IMR-90 (cell line): ENCODE measurements around the gene PPP5C. TPM values are rescaled to one million over a fixed set of nuclear protein-coding genes. Genes with fewer than 3 reads are reported as not detected.

Source experiments
- ATAC-seq: fragments of 200-7000 bp; cut with Tn5 transposase; 2 replicates; pipeline ENCODE4 v1.9.1; 2020; ENCODE audit warnings: low read depth, mild to moderate bottlenecking, moderate library complexity
- BruUV-seq: library from RNA; stranded (reverse); fragments of 400-500 nt; replicated peaks from 2 replicates; lab custom pipeline; 2021; lab: Mats Ljungman, UMichigan
- CTCF ChIA-PET: fragments of 300-600 bp; formaldehyde crosslinking; extraction: SDS; loops from one replicate; lab custom pipeline; 2021; ENCODE audit warnings: antibody characterized with exemption; lab: Yijun Ruan, JAX
- POLR2A ChIA-PET: fragments of 300-600 bp; sonication (Branson Sonifier 250); formaldehyde crosslinking; loops from one replicate; lab custom pipeline; 2022; ENCODE audit warnings: antibody characterized with exemption; ENCODE audit not compliant: unreplicated experiment; lab: Charles Lee
- DNase-seq: peaks from one replicate; pipeline ENCODE4 v3.0.0; 2013
- H2AFZ ChIP-seq: replicated peaks from 2 replicates; pipeline ENCODE3; 2013; ENCODE audit warnings: low read length, mild to moderate bottlenecking; ENCODE audit not compliant: poor library complexity
- H2AK5ac ChIP-seq: 2 replicates; pipeline ENCODE4 v1.6.1; 2013; ENCODE audit warnings: low read depth, low read length, inconsistent platforms
- H2AK9ac ChIP-seq: replicated peaks from 2 replicates; pipeline ENCODE3; 2013; ENCODE audit warnings: mild to moderate bottlenecking, low read depth, low read length, moderate library complexity; ENCODE audit not compliant: poor library complexity
- H2BK120ac ChIP-seq: 2 replicates; pipeline ENCODE4 v1.6.1; 2013; ENCODE audit warnings: low read depth, low read length, inconsistent platforms
- H2BK15ac ChIP-seq: 3 replicates; pipeline ENCODE4 v1.6.1; 2013; ENCODE audit warnings: low read depth, low read length, inconsistent platforms
- H2BK20ac ChIP-seq: 2 replicates; pipeline ENCODE4 v1.6.1; 2013; ENCODE audit warnings: low read depth, mild to moderate bottlenecking, inconsistent platforms, low read length, moderate library complexity
- H2BK5ac ChIP-seq: 2 replicates; pipeline ENCODE4 v1.6.1; 2013; ENCODE audit warnings: mild to moderate bottlenecking, low read depth, low read length, inconsistent platforms; ENCODE audit not compliant: poor library complexity, severe bottlenecking
- H3K14ac ChIP-seq: replicated peaks from 2 replicates; pipeline ENCODE4 v1.6.1; 2013; ENCODE audit warnings: low read depth, low read length, inconsistent platforms
- H3K18ac ChIP-seq: 2 replicates; pipeline ENCODE4 v1.6.1; 2013; ENCODE audit warnings: low read depth, low read length, control low read depth
- H3K23ac ChIP-seq: 2 replicates; pipeline ENCODE4 v1.6.1; 2013; ENCODE audit warnings: low read depth, low read length, inconsistent platforms
- H3K27ac ChIP-seq: 2 replicates; pipeline ENCODE4 v1.5.1; 2013; ENCODE audit warnings: mild to moderate bottlenecking, control low read depth, low read length; ENCODE audit not compliant: insufficient read depth
- H3K27me3 ChIP-seq: 2 replicates; pipeline ENCODE4 v1.6.1; 2013; ENCODE audit warnings: low read length; ENCODE audit not compliant: control insufficient read depth, insufficient read depth
- H3K36me3 ChIP-seq: 2 replicates; pipeline ENCODE4 v1.6.1; 2013; ENCODE audit warnings: low read length, mixed read lengths; ENCODE audit not compliant: control insufficient read depth, insufficient read depth
- H3K4ac ChIP-seq: 2 replicates; pipeline ENCODE4 v1.6.1; 2013; ENCODE audit warnings: low read depth, low read length, inconsistent platforms
- H3K4me1 ChIP-seq: 2 replicates; pipeline ENCODE4 v1.6.1; 2013; ENCODE audit warnings: low read length, mixed read lengths; ENCODE audit not compliant: control insufficient read depth, insufficient read depth
- H3K4me2 ChIP-seq: 2 replicates; pipeline ENCODE4 v1.6.1; 2013; ENCODE audit warnings: low read depth, mild to moderate bottlenecking, control low read depth, low read length, moderate library complexity
- H3K4me3 ChIP-seq: 2 replicates; pipeline ENCODE4 v1.5.1; 2013; ENCODE audit warnings: low read depth, mild to moderate bottlenecking, control low read depth, low read length, moderate library complexity; ENCODE audit not compliant: insufficient read depth
- H3K56ac ChIP-seq: 2 replicates; pipeline ENCODE4 v1.6.1; 2013; ENCODE audit warnings: low read length, inconsistent platforms; ENCODE audit not compliant: insufficient read depth; ENCODE audit errors: extremely low read depth
- H3K79me1 ChIP-seq, 2 experiments: 2 replicates each; pipeline ENCODE4 v1.6.1; 2013; ENCODE audit warnings: low read length in 2 of 2, inconsistent platforms in 1 of 2, low read depth in 1 of 2
- H3K9ac ChIP-seq: 2 replicates; pipeline ENCODE4 v1.6.1; 2013; ENCODE audit warnings: low read depth, low read length, control low read depth
- H3K9me1 ChIP-seq: 2 replicates; pipeline ENCODE4 v1.6.1; 2013; ENCODE audit warnings: low read length, inconsistent platforms; ENCODE audit not compliant: insufficient read depth
- H3K9me3 ChIP-seq: 2 replicates; pipeline ENCODE4 v1.6.1; 2013; ENCODE audit warnings: low read length; ENCODE audit not compliant: control insufficient read depth, insufficient read depth
- H4K20me1 ChIP-seq: 2 replicates; pipeline ENCODE4 v1.6.1; 2013; ENCODE audit warnings: low read length, inconsistent platforms; ENCODE audit not compliant: insufficient read depth
- H4K5ac ChIP-seq: 2 replicates; pipeline ENCODE4 v1.6.1; 2013; ENCODE audit warnings: mild to moderate bottlenecking, low read depth, low read length, control low read depth
- H4K8ac ChIP-seq, 2 experiments: 2 replicates each; pipeline ENCODE4 v1.6.1; 2013; ENCODE audit warnings: low read depth in 2 of 2, low read length in 2 of 2, control low read depth in 1 of 2, inconsistent platforms in 1 of 2
- H4K91ac ChIP-seq: 2 replicates; pipeline ENCODE4 v1.6.1; 2013; ENCODE audit warnings: low read depth, low read length, inconsistent platforms; ENCODE audit not compliant: insufficient read depth
- BHLHE40 ChIP-seq: fragments of 150-350 bp; IDR thresholded peaks from 2 replicates; pipeline ENCODE4 v1.6.1; 2016; ENCODE audit warnings: mild to moderate bottlenecking, low read depth, low read length
- CHD1 ChIP-seq: IDR thresholded peaks from 2 replicates; pipeline ENCODE4 v1.6.1; 2012; ENCODE audit warnings: low read depth, low read length, improper control_type of control experiment
- FOS ChIP-seq: fragments of 150-350 bp; IDR thresholded peaks from 2 replicates; pipeline ENCODE4 v1.6.1; 2016; ENCODE audit warnings: low read depth, low read length
- MAFK ChIP-seq: IDR thresholded peaks from 2 replicates; pipeline ENCODE4 v1.6.1; 2012; ENCODE audit warnings: low read depth, low read length, improper control_type of control experiment
- MAZ ChIP-seq: IDR thresholded peaks from 2 replicates; pipeline ENCODE4 v1.6.1; 2012; ENCODE audit warnings: low read depth, mild to moderate bottlenecking, low read length, improper control_type of control experiment, moderate library complexity, borderline replicate concordance
- MXI1 ChIP-seq: IDR thresholded peaks from 2 replicates; pipeline ENCODE4 v1.6.1; 2012; ENCODE audit warnings: low read depth, mild to moderate bottlenecking, low read length, moderate library complexity, borderline replicate concordance
- POLR2A ChIP-seq: IDR thresholded peaks from 2 replicates; pipeline ENCODE4 v1.6.1; 2012; ENCODE audit warnings: mild to moderate bottlenecking, low read depth, low read length
- RAD21 ChIP-seq: IDR thresholded peaks from 2 replicates; pipeline ENCODE4 v1.6.1; 2012; ENCODE audit warnings: low read length, improper control_type of control experiment
- RCOR1 ChIP-seq: IDR thresholded peaks from 2 replicates; pipeline ENCODE4 v1.6.1; 2012; ENCODE audit warnings: mild to moderate bottlenecking, low read length, improper control_type of control experiment; ENCODE audit not compliant: insufficient replicate concordance
- SMC3 ChIP-seq: fragments of 150-350 bp; IDR thresholded peaks from 2 replicates; pipeline ENCODE4 v1.6.1; 2016; ENCODE audit warnings: low read depth, mild to moderate bottlenecking, antibody characterized with exemption, low read length, moderate library complexity
- WGBS, 2 experiments: methylation state at CpG; one replicate each; pipeline versions ENCODE4 v1.1.5 to v1.1.7; 2013; ENCODE audit warnings: missing lambda C conversion rate in 2 of 2; ENCODE audit not compliant: insufficient read length in 1 of 2; ENCODE audit errors: extremely low coverage in 2 of 2; 5-methylcytosine and 5-hydroxymethylcytosine counted together
- dilution Hi-C: fragments of 300-500 bp; cut with HindIII; formaldehyde crosslinking; loops from one replicate; pipeline ENCODE4 v1.14.3; 2018; ENCODE audit warnings: low sequenced_read_pairs; ENCODE audit not compliant: unreplicated experiment
- in situ Hi-C: fragments of 300-500 bp; cut with MboI; formaldehyde crosslinking; loops from 3 replicates; pipeline ENCODE4 v1.14.3; 2019; ENCODE audit warnings: low sequenced_read_pairs, inconsistent platforms, mixed read lengths
- intact Hi-C: fragments of 100-400 bp; cut with micrococcal nuclease; formaldehyde crosslinking; loops from 2 replicates; pipeline ENCODE4 v1.10.0; 2022
- polyA plus RNA-seq, 3 experiments: library from polyadenylated mRNA; depleted of rRNA; stranded (reverse); fragments of >200 nt; gene quantifications; 2 replicates each; pipeline ENCODE4 v1.2.3, GENCODE V29; 2012; ENCODE audit warnings: low replicate concordance in 1 of 3
- total RNA-seq: library from RNA; depleted of rRNA; stranded (reverse); fragments of >200 nt; gene quantifications from 2 replicates; pipeline ENCODE4 v1.2.3, GENCODE V29; 2012
- TF ChIP-seq, protein P1 (sequence below): fragments of 150-350 bp; IDR thresholded peaks from 2 replicates; pipeline ENCODE4 v1.6.1; 2017; ENCODE audit warnings: mild to moderate bottlenecking, antibody characterized with exemption, low read length, low read depth
- TF ChIP-seq, protein P2 (sequence below): conservative IDR thresholded peaks from 2 replicates; pipeline ENCODE4 v1.5.1; 2012; ENCODE audit warnings: mild to moderate bottlenecking, low read depth, low read length, improper control_type of control experiment
- TF ChIP-seq, protein P3 (sequence below): fragments of 150-350 bp; IDR thresholded peaks from 2 replicates; pipeline ENCODE4 v1.6.1; 2016; ENCODE audit warnings: low read depth, mild to moderate bottlenecking, low read length, moderate library complexity, borderline replicate concordance

PPP5C gene
- total and polyA plus RNA-seq, 2 of the 4 experiments (the other 2 are of a cell fraction), result 80.5 to 128 TPM

DNA sequence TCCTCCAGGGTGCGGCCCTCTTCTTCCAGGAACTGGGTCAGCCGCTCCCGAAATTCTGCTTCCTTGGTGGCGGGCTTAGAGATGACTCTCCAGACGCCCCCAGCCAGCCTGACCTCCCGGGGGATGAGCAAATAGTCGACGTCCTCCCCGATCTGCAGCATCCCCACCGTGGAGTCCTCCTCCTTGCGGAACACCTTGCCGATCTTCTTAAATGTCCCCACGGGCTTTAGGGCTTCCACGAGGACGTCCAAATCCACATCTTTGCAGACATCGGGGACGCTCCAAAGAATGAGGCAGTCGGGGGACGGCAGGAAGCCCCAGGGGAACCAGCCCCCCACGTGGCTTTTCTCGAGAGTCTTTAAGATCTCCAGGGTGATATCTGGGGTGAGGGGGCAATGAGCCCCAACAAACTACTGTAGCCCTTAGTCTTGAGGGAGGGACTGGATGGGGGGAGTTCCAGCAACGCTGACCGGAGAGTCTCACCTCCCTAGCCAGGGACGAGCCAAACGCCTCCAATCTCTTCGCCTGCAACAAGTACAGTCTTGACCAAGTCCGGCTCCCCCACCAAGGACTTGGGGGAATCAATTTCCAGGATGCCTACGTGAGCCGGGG, 65.9 kb downstream of the PPP5C start:
- Histone ChIP-seq H3K4me3 (peak overlapping the region; percentile 57), H4K91ac (peak overlapping the region; percentile 36), H3K4me2 (peak overlapping the region; percentile 86), H3K27ac (peak overlapping the region; percentile 84), H4K8ac (peak overlapping the region; percentile 66 to 82), H2AK9ac (peak overlapping the region; percentile 78), H2AK5ac (peak overlapping the region; percentile 94), H2BK15ac (peak overlapping the region; percentile 50; the same call in 2 of the 3 replicates), H3K27me3 (peaks cover 3% of the 10 kb centered on the region; the same call in 1 of the 2 replicates), H3K56ac (peak overlapping the region; percentile 22; the same call in 1 of the 2 replicates), H3K23ac (peak overlapping the region; percentile 69; the same call in 1 of the 2 replicates), H2BK20ac (no peak overlapping the region), H4K20me1 (peaks cover 7% of the 10 kb centered on the region), H3K9me3 (no peaks in the 10 kb centered on the region), H3K9ac (peak overlapping the region; percentile 82), H3K36me3 (peaks cover 6% of the 10 kb centered on the region; the same call in 1 of the 2 replicates), H2AFZ (peak overlapping the region; percentile 94), H2BK120ac (peak overlapping the region; percentile 4), H3K14ac (peak overlapping the region; percentile 46), H3K4me1 (peaks cover 18% of the 10 kb centered on the region), H3K4ac (peak overlapping the region; percentile 53), H3K79me1 (peaks cover 20 to 34% of the 10 kb centered on the region in 2 experiments; a peak in 3 of 4 replicates), H2BK5ac (peak overlapping the region; percentile 52), H3K9me1 (peaks cover 2% of the 10 kb centered on the region; the same call in 1 of the 2 replicates), H4K5ac (peak overlapping the region; percentile 87), H3K18ac (peak overlapping the region; percentile 61)
- WGBS, 2 experiments, result 6% methylated on average over 7 of the region's 29 CpGs; no CpG with 5 or more reads in 1 of the 2 experiments
- ATAC-seq (peak; percentile 1), DNase-seq (no peak)
- BruUV-seq, result TSS peak; percentile 56
- in situ Hi-C loops, result no loop called here
- POLR2A ChIA-PET, result no interaction called here
- TF ChIP-seq SMC3, result no peak
- no peak for TF ChIP-seq MXI1
- TF ChIP-seq CHD1, result no peak
- TF ChIP-seq FOS, result no peak
- TF ChIP-seq, protein P1, sequence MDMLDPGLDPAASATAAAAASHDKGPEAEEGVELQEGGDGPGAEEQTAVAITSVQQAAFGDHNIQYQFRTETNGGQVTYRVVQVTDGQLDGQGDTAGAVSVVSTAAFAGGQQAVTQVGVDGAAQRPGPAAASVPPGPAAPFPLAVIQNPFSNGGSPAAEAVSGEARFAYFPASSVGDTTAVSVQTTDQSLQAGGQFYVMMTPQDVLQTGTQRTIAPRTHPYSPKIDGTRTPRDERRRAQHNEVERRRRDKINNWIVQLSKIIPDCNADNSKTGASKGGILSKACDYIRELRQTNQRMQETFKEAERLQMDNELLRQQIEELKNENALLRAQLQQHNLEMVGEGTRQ, result no peak
- TF ChIP-seq, protein P2, sequence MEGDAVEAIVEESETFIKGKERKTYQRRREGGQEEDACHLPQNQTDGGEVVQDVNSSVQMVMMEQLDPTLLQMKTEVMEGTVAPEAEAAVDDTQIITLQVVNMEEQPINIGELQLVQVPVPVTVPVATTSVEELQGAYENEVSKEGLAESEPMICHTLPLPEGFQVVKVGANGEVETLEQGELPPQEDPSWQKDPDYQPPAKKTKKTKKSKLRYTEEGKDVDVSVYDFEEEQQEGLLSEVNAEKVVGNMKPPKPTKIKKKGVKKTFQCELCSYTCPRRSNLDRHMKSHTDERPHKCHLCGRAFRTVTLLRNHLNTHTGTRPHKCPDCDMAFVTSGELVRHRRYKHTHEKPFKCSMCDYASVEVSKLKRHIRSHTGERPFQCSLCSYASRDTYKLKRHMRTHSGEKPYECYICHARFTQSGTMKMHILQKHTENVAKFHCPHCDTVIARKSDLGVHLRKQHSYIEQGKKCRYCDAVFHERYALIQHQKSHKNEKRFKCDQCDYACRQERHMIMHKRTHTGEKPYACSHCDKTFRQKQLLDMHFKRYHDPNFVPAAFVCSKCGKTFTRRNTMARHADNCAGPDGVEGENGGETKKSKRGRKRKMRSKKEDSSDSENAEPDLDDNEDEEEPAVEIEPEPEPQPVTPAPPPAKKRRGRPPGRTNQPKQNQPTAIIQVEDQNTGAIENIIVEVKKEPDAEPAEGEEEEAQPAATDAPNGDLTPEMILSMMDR, result no peak
- TF ChIP-seq, protein P3, sequence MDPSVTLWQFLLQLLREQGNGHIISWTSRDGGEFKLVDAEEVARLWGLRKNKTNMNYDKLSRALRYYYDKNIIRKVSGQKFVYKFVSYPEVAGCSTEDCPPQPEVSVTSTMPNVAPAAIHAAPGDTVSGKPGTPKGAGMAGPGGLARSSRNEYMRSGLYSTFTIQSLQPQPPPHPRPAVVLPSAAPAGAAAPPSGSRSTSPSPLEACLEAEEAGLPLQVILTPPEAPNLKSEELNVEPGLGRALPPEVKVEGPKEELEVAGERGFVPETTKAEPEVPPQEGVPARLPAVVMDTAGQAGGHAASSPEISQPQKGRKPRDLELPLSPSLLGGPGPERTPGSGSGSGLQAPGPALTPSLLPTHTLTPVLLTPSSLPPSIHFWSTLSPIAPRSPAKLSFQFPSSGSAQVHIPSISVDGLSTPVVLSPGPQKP, result no peak
- no peak for TF ChIP-seq RCOR1
- no peak for TF ChIP-seq MAFK
- TF ChIP-seq BHLHE40, result no peak
- no peak for TF ChIP-seq POLR2A
- no peak for TF ChIP-seq RAD21
- TF ChIP-seq MAZ, result no peak
- intact Hi-C loops, result no loop called here
- CTCF ChIA-PET, result no interaction called here
- dilution Hi-C loops, result no loop called here
